ENCODE results near the gene CRIM1. TPM values are rescaled to one million over a fixed set of nuclear protein-coding genes. Genes with fewer than 3 reads are reported as not detected.

The CRIM1 gene
- total RNA-seq, 1 experiment from 2014 or later = 27.6 TPM

- Histone ChIP-seq H3K23me2 (ENCODE audit: insufficient read length, low read depth, low read length, poor library complexity, severe bottlenecking) (no peaks in the 10 kb centered on the region), H3K4me1 (ENCODE audit: insufficient read depth, low read length) (peaks cover 2% of the 10 kb centered on the region; the same call in 1 of the 2 replicates), H4K20me1 (ENCODE audit: control insufficient read depth, insufficient read depth, insufficient read length) (no peaks in the 10 kb centered on the region), H3K4ac (ENCODE audit: low read depth, low read length) (no peak overlapping the region), H2BK5ac (ENCODE audit: insufficient read length, low read length) (no peak overlapping the region), H2BK20ac (ENCODE audit: low read depth, low read length, poor library complexity, severe bottlenecking) (no peak overlapping the region), H2AK5ac (ENCODE audit: insufficient read length, low read length) (no peak overlapping the region), H3K23ac (ENCODE audit: insufficient read length, low read depth, low read length) (no peak overlapping the region), H2AFZ (ENCODE audit: low read length) (no peak overlapping the region), H4K8ac (replicated peaks; ENCODE audit: insufficient read length, low read depth, low read length) (no peak overlapping the region), H3K79me1 (ENCODE audit: insufficient read depth, low read depth, low read length, poor library complexity, severe bottlenecking) (no peaks in the 10 kb centered on the region), H3K14ac (ENCODE audit: insufficient read depth, low read length) (no peak overlapping the region), H2BK12ac (ENCODE audit: insufficient read length, low read depth, low read length) (no peak overlapping the region), H3K56ac (ENCODE audit: insufficient read length, low read depth, low read length) (no peak overlapping the region), H3K18ac (ENCODE audit: insufficient read length, low read depth, low read length) (no peak overlapping the region), H3K79me2 (ENCODE audit: insufficient read depth, low read length) (no peaks in the 10 kb centered on the region), H3T11ph (ENCODE audit: low read length) (no peak overlapping the region), H4K5ac (ENCODE audit: insufficient read length, low read depth, low read length) (no peak overlapping the region), H4K91ac (ENCODE audit: insufficient read length, low read depth, low read length) (no peak overlapping the region), H3K4me2 (ENCODE audit: insufficient read depth, insufficient read length, low read length) (no peak overlapping the region), H3K9ac (ENCODE audit: extremely low read depth, insufficient read length, low read length) (no peak overlapping the region), H2BK120ac (ENCODE audit: low read depth, low read length, poor library complexity, severe bottlenecking) (no peak overlapping the region), H3K9me3 (ENCODE audit: control insufficient read depth, low read depth, low read length) (no peaks in the 10 kb centered on the region), H2BK15ac (ENCODE audit: low read depth, low read length) (no peak overlapping the region), H3K27ac (ENCODE audit: insufficient read length, low read depth, low read length) (no peak overlapping the region), H3K27me3 (ENCODE audit: insufficient read depth, low read length) (no peaks in the 10 kb centered on the region)
- no peak overlapping the region for H3K4me3 Mint-ChIP-seq
- TF ChIP-seq CTCF (conservative IDR thresholded peaks at IDR 0.05) = no peak
- WGBS (ENCODE audit: extremely low coverage, insufficient read length, low lambda C conversion rate) = no CpG with 5 or more reads among the region's 1 CpG
- peaks cover 14 to 19% of the 10 kb centered on the region in 2 experiments for H3K4me1 Mint-ChIP-seq
- no peaks in the 10 kb centered on the region for H3K9me3 Mint-ChIP-seq
- peaks cover 4 to 29% (median 16%) of the 10 kb centered on the region in 3 experiments; a peak in 5 of 7 replicates for H3K36me3 Mint-ChIP-seq (ENCODE audit: insufficient read depth in 1 of 3, low read depth in 3 of 3)
- no peak for DNase-seq
- no peak overlapping the region for H3K27ac Mint-ChIP-seq
- H3K27me3 Mint-ChIP-seq (ENCODE audit: low read depth) = no peaks in the 10 kb centered on the region
Observed at GRCh38 chr2:36570416-36570815, 214.8 kb downstream of the CRIM1 start.
